H9 (cell line): ENCODE data around the gene WRAP53. TPM values are rescaled to one million over a fixed set of nuclear protein-coding genes. Genes with fewer than 3 reads are reported as not detected.

Source experiments
- DNase-seq: peaks from one replicate; pipeline ENCODE4 v3.0.0-alpha.2; 2017
- H2AFZ ChIP-seq: one replicate; pipeline ENCODE4 v1.6.1; 2013; ENCODE audit warnings: mild to moderate bottlenecking, low read length, control low read depth, moderate library complexity
- H2AK5ac ChIP-seq: 2 replicates; pipeline ENCODE4 v1.6.1; 2013; ENCODE audit warnings: low read length, control low read depth, mixed read lengths; ENCODE audit not compliant: insufficient read length
- H2BK120ac ChIP-seq: one replicate; pipeline ENCODE4 v1.6.1; 2013; ENCODE audit warnings: low read depth, mild to moderate bottlenecking, low read length, control low read depth, inconsistent platforms; ENCODE audit not compliant: poor library complexity, severe bottlenecking
- H2BK12ac ChIP-seq: 2 replicates; pipeline ENCODE4 v1.6.1; 2013; ENCODE audit warnings: low read length, control low read depth, mixed read lengths, low read depth; ENCODE audit not compliant: insufficient read length
- H2BK15ac ChIP-seq: 2 replicates; pipeline ENCODE4 v1.6.1; 2013; ENCODE audit warnings: low read depth, low read length, control low read depth
- H2BK20ac ChIP-seq: one replicate; pipeline ENCODE4 v1.6.1; 2013; ENCODE audit warnings: low read depth, mild to moderate bottlenecking, low read length, control low read depth, inconsistent platforms; ENCODE audit not compliant: poor library complexity, severe bottlenecking
- H2BK5ac ChIP-seq: 2 replicates; pipeline ENCODE4 v1.6.1; 2013; ENCODE audit warnings: low read length, control low read depth, mixed read lengths; ENCODE audit not compliant: insufficient read length
- H3K14ac ChIP-seq: 2 replicates; pipeline ENCODE4 v1.6.1; 2013; ENCODE audit warnings: low read length, control low read depth; ENCODE audit not compliant: insufficient read depth
- H3K18ac ChIP-seq: 2 replicates; pipeline ENCODE4 v1.6.1; 2013; ENCODE audit warnings: low read depth, mild to moderate bottlenecking, mixed read lengths, low read length, control low read depth; ENCODE audit not compliant: insufficient read length
- H3K23ac ChIP-seq: 2 replicates; pipeline ENCODE4 v1.6.1; 2013; ENCODE audit warnings: low read length, control low read depth, mixed read lengths, low read depth; ENCODE audit not compliant: insufficient read length
- H3K23me2 ChIP-seq: 2 replicates; pipeline ENCODE4 v1.6.1; 2013; ENCODE audit warnings: low read depth, mild to moderate bottlenecking, mixed read lengths, low read length, control low read depth; ENCODE audit not compliant: insufficient read length, poor library complexity, severe bottlenecking
- H3K27ac ChIP-seq: 2 replicates; pipeline ENCODE4 v1.5.1; 2013; ENCODE audit warnings: low read length, control low read depth, mixed read lengths, low read depth; ENCODE audit not compliant: insufficient read length
- H3K27me3 ChIP-seq: 2 replicates; pipeline ENCODE4 v1.6.1; 2013; ENCODE audit warnings: low read length, control low read depth, inconsistent platforms; ENCODE audit not compliant: insufficient read depth
- H3K4ac ChIP-seq: 2 replicates; pipeline ENCODE4 v1.6.1; 2013; ENCODE audit warnings: low read depth, mild to moderate bottlenecking, control low read depth, inconsistent platforms, low read length, moderate library complexity
- H3K4me1 ChIP-seq: 2 replicates; pipeline ENCODE4 v1.6.1; 2013; ENCODE audit warnings: low read length, control low read depth, inconsistent platforms; ENCODE audit not compliant: insufficient read depth
- H3K4me2 ChIP-seq: 2 replicates; pipeline ENCODE4 v1.6.1; 2013; ENCODE audit warnings: low read length, control low read depth, mixed read lengths; ENCODE audit not compliant: insufficient read length, insufficient read depth
- H3K56ac ChIP-seq: 2 replicates; pipeline ENCODE4 v1.6.1; 2013; ENCODE audit warnings: low read depth, mild to moderate bottlenecking, mixed read lengths, low read length, control low read depth; ENCODE audit not compliant: insufficient read length
- H3K79me1 ChIP-seq: 2 replicates; pipeline ENCODE4 v1.6.1; 2013; ENCODE audit warnings: low read depth, mild to moderate bottlenecking, moderate library complexity, low read length, control low read depth, inconsistent platforms; ENCODE audit not compliant: insufficient read depth, poor library complexity, severe bottlenecking
- H3K79me2 ChIP-seq: 2 replicates; pipeline ENCODE4 v1.6.1; 2013; ENCODE audit warnings: low read length, control low read depth, inconsistent platforms; ENCODE audit not compliant: insufficient read depth
- H3K9ac ChIP-seq: 2 replicates; pipeline ENCODE4 v1.6.1; 2013; ENCODE audit warnings: low read length, control low read depth, mixed read lengths; ENCODE audit not compliant: insufficient read length; ENCODE audit errors: extremely low read depth
- H3K9me3 ChIP-seq: one replicate; pipeline ENCODE4 v1.6.1; 2013; ENCODE audit warnings: low read depth, low read length, inconsistent platforms; ENCODE audit not compliant: control insufficient read depth
- H3T11ph ChIP-seq: one replicate; pipeline ENCODE4 v1.6.1; 2013; ENCODE audit warnings: mild to moderate bottlenecking, low read length, control low read depth, inconsistent platforms
- H4K20me1 ChIP-seq: one replicate; pipeline ENCODE4 v1.6.1; 2013; ENCODE audit not compliant: control insufficient read depth, insufficient read length, insufficient read depth
- H4K5ac ChIP-seq: 2 replicates; pipeline ENCODE4 v1.6.1; 2013; ENCODE audit warnings: low read depth, mild to moderate bottlenecking, mixed read lengths, low read length, control low read depth; ENCODE audit not compliant: insufficient read length
- H4K8ac ChIP-seq: replicated peaks from 2 replicates; pipeline ENCODE4 v1.6.1; 2013; ENCODE audit warnings: low read length, control low read depth, mixed read lengths, low read depth; ENCODE audit not compliant: insufficient read length
- H4K91ac ChIP-seq: 2 replicates; pipeline ENCODE4 v1.6.1; 2013; ENCODE audit warnings: low read depth, mild to moderate bottlenecking, moderate library complexity, mixed read lengths, low read length, control low read depth; ENCODE audit not compliant: insufficient read length
- H3K27ac Mint-ChIP-seq, 3 experiments: 2 replicates in 2 of 3; 3 replicates in 1 of 3; pipeline ENCODE4 v1.8.0; 2020 to 2021; ENCODE audit warnings: mixed read lengths in 3 of 3, mild to moderate bottlenecking in 1 of 3, moderate library complexity in 1 of 3
- H3K27me3 Mint-ChIP-seq: 2 replicates; pipeline ENCODE4 v1.8.0; 2021; ENCODE audit warnings: low read depth, mild to moderate bottlenecking, moderate library complexity, mixed read lengths
- H3K36me3 Mint-ChIP-seq, 3 experiments: 2 replicates in 2 of 3; 3 replicates in 1 of 3; pipeline ENCODE4 v1.8.0; 2020 to 2021; ENCODE audit warnings: low read depth in 3 of 3, mixed read lengths in 3 of 3; ENCODE audit not compliant: insufficient read depth in 1 of 3
- H3K4me1 Mint-ChIP-seq, 2 experiments: 2 replicates each; pipeline ENCODE4 v1.8.0; 2020; ENCODE audit warnings: mixed read lengths in 2 of 2
- H3K4me3 Mint-ChIP-seq, 2 experiments: 2 replicates in 1 of 2; 3 replicates in 1 of 2; pipeline ENCODE4 v1.8.0; 2020 to 2021; ENCODE audit warnings: mild to moderate bottlenecking in 2 of 2, mixed read lengths in 2 of 2, moderate library complexity in 1 of 2
- H3K9me3 Mint-ChIP-seq, 2 experiments: 2 replicates in 1 of 2; 3 replicates in 1 of 2; pipeline ENCODE4 v1.8.0; 2020; ENCODE audit warnings: mild to moderate bottlenecking in 2 of 2, mixed read lengths in 2 of 2, moderate library complexity in 1 of 2
- CTCF ChIP-seq: fragments of 200-600 bp; sonication (generic); conservative IDR thresholded peaks from 3 replicates; pipeline ENCODE4 v1.8.0; 2021; ENCODE audit warnings: antibody characterized with exemption, mild to moderate bottlenecking
- WGBS: extraction: QIAGEN DNeasy Blood & Tissue Kit; methylation state at CpG from one replicate; pipeline ENCODE4 v1.1.7; 2013; ENCODE audit warnings: missing lambda C conversion rate, low lambda C conversion rate, mixed read lengths; ENCODE audit not compliant: insufficient read length; ENCODE audit errors: extremely low coverage; 5-methylcytosine and 5-hydroxymethylcytosine counted together
- total RNA-seq: library from RNA; stranded (reverse); gene quantifications from 2 replicates; pipeline ENCODE4 v1.2.1, GENCODE V29; 2021

The WRAP53 gene
- total RNA-seq, 1 experiment from 2014 or later = 27.0 TPM

GRCh38 chr17:7712111-7712771 is 24.0 kb downstream of the WRAP53 start:
- peak overlapping the region; percentile 5 for H3K4me2 ChIP-seq
- no peak overlapping the region for H3K56ac ChIP-seq
- peaks cover 45% of the 10 kb centered on the region for H3K27me3 Mint-ChIP-seq
- H3K14ac ChIP-seq = no peak overlapping the region
- H2BK120ac ChIP-seq = no peak overlapping the region
- H2AFZ ChIP-seq = no peak overlapping the region
- H3K23ac ChIP-seq = no peak overlapping the region
- peaks cover 3% of the 10 kb centered on the region for H3K4me1 ChIP-seq
- H4K8ac ChIP-seq = no peak overlapping the region
- peaks cover 31 to 52% of the 10 kb centered on the region in 2 experiments for H3K4me1 Mint-ChIP-seq
- no peak overlapping the region for H3T11ph ChIP-seq
- H3K27ac ChIP-seq = no peak overlapping the region
- H3K4me3 Mint-ChIP-seq = peak overlapping the region in 1 of 2 experiments; percentile 43; a peak in 2 of 5 replicates
- H4K20me1 ChIP-seq = no peaks in the 10 kb centered on the region
- no peak overlapping the region for H3K9ac ChIP-seq
- no peak overlapping the region for H4K5ac ChIP-seq
- no peak overlapping the region for H2BK5ac ChIP-seq
- no peaks in the 10 kb centered on the region for H3K79me1 ChIP-seq
- WGBS = no CpG with 5 or more reads among the region's 19 CpGs
- no peak overlapping the region for H3K18ac ChIP-seq
- no peaks in the 10 kb centered on the region for H3K9me3 Mint-ChIP-seq
- no peaks in the 10 kb centered on the region for H3K27me3 ChIP-seq
- no peak overlapping the region for H3K4ac ChIP-seq
- no peak overlapping the region for H2AK5ac ChIP-seq
- H2BK12ac ChIP-seq = no peak overlapping the region
- peaks cover 5% of the 10 kb centered on the region for H3K23me2 ChIP-seq
- H2BK20ac ChIP-seq = no peak overlapping the region
- no peaks in the 10 kb centered on the region for H3K9me3 ChIP-seq
- no peak for TF ChIP-seq CTCF
- H3K79me2 ChIP-seq = no peaks in the 10 kb centered on the region
- DNase-seq = peak; percentile 68
- H2BK15ac ChIP-seq = no peak overlapping the region
- no peak overlapping the region for H3K27ac Mint-ChIP-seq
- H4K91ac ChIP-seq = no peak overlapping the region
- H3K36me3 Mint-ChIP-seq = peaks cover 0 to 7% (median 0%) of the 10 kb centered on the region in 3 experiments; a peak in 3 of 7 replicates
